ENCODE results near the gene YAP1. TPM values are rescaled to one million over a fixed set of nuclear protein-coding genes. Genes with fewer than 3 reads are reported as not detected.

YAP1 gene
- total RNA-seq, 1 donor from 2014 or later: 98.6 TPM

- no peak for ATAC-seq
- intact Hi-C loops (cut with micrococcal nuclease): loop anchor here (5.0 to 10.0 kb wide), 2 partner anchors 43 to 101 kb away; no protein-coding TSS in a partner anchor
- DNase-seq: no peak
Measured at GRCh38 chr11:102114032-102114431, 3.8 kb downstream of the YAP1 start.

DNA sequence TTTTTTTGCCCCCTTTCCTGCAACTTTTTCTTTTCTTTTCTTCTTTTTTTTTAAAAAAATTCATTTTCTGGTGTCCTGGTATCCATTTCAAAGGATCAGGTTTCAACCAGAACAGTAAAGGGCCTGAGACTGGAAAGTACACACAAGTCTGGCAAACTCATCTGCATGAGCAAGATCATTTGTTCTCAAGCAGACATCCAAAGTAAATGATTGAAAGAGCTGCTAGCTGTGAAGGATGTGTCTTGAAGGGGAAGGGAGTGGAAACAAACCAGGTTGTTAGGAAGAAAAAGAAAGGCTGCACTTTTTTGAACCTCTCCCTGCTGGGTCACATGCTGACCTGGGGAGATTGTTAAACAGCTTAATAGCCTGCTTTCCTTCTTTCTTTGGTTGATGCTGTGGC is 5.3 kb downstream of the YAP1 start:
- DNase-seq (no peak), ATAC-seq (no peak)
- intact Hi-C loops (cut with micrococcal nuclease): loop anchor here (10.0 kb wide), 1 partner anchor 99 kb away; no protein-coding TSS in a partner anchor

GRCh38 chr11:102116453-102117205 is 6.4 kb downstream of the YAP1 start:
- DNase-seq (no peak), ATAC-seq (no peak)
- intact Hi-C loops (cut with micrococcal nuclease): loop anchor here (10.0 kb wide), 1 partner anchor 98 kb away; no protein-coding TSS in a partner anchor

GRCh38 chr11:102117472-102118113 is 7.3 kb downstream of the YAP1 start:
- DNase-seq: no peak
- intact Hi-C loops (cut with micrococcal nuclease): loop anchor here (10.0 kb wide), 1 partner anchor 97 kb away; no protein-coding TSS in a partner anchor
- no peak for ATAC-seq

- intact Hi-C loops (cut with micrococcal nuclease): loop anchor here (10.0 kb wide), 1 partner anchor 96 kb away; no protein-coding TSS in a partner anchor
- ATAC-seq (no peak), DNase-seq (no peak)
Measured at GRCh38 chr11:102118937-102119336, 8.7 kb downstream of the YAP1 start.

DNA sequence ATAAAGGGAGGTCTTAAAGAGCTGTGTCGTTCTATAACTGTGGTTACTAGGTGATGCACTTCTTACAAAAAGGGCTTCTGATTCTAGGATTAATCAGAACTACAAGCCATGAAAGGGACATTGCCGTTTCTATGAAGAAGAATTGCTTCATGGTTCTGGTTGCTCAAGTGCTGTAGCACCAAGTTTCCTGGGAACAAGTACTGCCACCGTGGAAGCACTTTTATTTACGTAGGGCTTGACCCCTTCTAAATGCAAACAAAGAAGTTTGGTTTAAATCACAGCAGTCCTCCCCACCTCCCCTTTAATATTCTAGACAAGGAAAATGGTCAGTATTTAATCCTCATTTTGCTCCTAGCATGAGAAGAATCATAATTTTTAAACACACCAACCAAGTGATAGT is 9.8 kb downstream of the YAP1 start:
- intact Hi-C loops (cut with micrococcal nuclease): loop anchor here (10.0 kb wide), 1 partner anchor 95 kb away; no protein-coding TSS in a partner anchor
- ATAC-seq: no peak

GRCh38 chr11:102120437-102120973 is 10.3 kb downstream of the YAP1 start:
- ATAC-seq (no peak), DNase-seq (no peak)
- intact Hi-C loops (cut with micrococcal nuclease): no loop called here

More for the DNA sequence above, 9.8 kb downstream of the YAP1 start:
- DNase-seq: no peak

DNA sequence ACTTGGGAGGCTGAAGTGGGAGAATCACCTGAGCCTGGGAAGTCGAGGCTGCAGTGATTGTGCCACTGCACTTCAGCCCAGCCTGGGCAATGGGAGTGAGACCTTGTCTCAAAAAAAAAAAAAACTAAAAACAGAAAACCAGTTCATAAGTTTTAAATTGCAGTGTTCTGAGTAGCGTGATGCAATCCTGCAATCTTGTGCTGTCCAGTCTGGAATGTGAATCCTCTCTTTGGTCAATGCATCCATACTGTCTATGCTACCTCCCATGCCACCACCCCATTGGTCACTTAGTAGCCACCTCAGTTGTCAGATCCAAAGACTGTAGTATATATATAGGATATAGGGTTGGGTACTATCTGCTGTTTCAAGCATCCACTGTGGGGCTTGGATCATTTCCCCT is 11.1 kb downstream of the YAP1 start:
- ATAC-seq (no peak), DNase-seq (no peak)
- intact Hi-C loops (cut with micrococcal nuclease): no loop called here

DNA sequence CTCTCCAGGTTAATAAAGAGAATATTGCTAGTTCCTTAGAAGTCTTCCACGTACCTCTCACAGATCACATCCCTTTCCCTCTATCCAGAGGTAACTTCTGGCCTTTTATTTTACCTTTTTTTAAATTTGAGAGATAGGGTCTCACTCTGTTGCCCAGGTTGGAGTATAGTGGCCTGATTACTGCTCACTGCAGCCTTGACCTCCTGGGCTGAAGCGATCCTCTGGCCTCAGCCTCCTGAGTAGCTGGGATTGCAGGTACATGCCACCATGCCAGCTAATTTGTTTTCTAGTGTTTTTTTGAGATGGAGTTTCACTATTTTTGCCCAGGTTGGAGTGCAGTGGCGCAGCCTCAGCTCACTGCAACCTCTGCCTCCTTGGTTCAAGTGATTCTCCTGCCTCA is 24.4 kb downstream of the YAP1 start:
- intact Hi-C loops (cut with micrococcal nuclease): no loop called here
- no peak for ATAC-seq
- DNase-seq: no peak

GRCh38 chr11:102135256-102135655 is 25.0 kb downstream of the YAP1 start:
- intact Hi-C loops (cut with micrococcal nuclease): no loop called here
- no peak for DNase-seq
- peak; percentile 49 for ATAC-seq

- DNase-seq: no peak
- intact Hi-C loops (cut with micrococcal nuclease): no loop called here
- ATAC-seq: no peak
Measured at GRCh38 chr11:102138223-102138622, 28.0 kb downstream of the YAP1 start.

- intact Hi-C loops (cut with micrococcal nuclease): no loop called here
- ATAC-seq: no peak
- no peak for DNase-seq
Measured at GRCh38 chr11:102138670-102139069, 28.4 kb downstream of the YAP1 start.

- ATAC-seq: peak; percentile 70
- intact Hi-C loops (cut with micrococcal nuclease): no loop called here
- no peak for DNase-seq
Measured at GRCh38 chr11:102139081-102139498, 28.8 kb downstream of the YAP1 start.

- DNase-seq: no peak
- intact Hi-C loops (cut with micrococcal nuclease): no loop called here
- peak; percentile 22 for ATAC-seq
Measured at GRCh38 chr11:102142333-102142732, 32.1 kb downstream of the YAP1 start.

DNA sequence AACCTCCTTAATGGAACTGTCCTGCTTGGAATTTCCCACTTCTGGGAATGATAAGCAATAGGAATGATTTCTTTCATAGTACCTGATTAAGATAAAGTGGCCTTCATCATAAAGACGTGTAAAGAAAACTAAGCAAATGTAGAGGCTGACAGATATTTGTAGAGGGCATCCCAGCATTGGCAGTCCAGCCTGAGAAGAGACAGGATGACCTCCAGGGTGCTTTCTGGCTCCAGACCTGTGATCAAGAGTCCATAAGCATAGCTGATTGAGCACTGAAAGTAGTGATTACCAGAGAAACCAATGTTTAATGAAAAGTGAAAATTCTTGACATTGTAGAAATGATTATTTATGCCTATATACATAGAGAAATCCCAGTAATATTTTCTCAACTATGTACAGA is 33.6 kb downstream of the YAP1 start:
- ATAC-seq (peak; percentile 69), DNase-seq (no peak)
- intact Hi-C loops (cut with micrococcal nuclease): no loop called here

- intact Hi-C loops (cut with micrococcal nuclease): no loop called here
- DNase-seq (no peak), ATAC-seq (peak; percentile 75)
Measured at GRCh38 chr11:102144357-102145355, 34.4 kb downstream of the YAP1 start.

GRCh38 chr11:102147015-102147414 is 36.8 kb downstream of the YAP1 start:
- ATAC-seq (no peak), DNase-seq (no peak)
- intact Hi-C loops (cut with micrococcal nuclease): no loop called here

DNA sequence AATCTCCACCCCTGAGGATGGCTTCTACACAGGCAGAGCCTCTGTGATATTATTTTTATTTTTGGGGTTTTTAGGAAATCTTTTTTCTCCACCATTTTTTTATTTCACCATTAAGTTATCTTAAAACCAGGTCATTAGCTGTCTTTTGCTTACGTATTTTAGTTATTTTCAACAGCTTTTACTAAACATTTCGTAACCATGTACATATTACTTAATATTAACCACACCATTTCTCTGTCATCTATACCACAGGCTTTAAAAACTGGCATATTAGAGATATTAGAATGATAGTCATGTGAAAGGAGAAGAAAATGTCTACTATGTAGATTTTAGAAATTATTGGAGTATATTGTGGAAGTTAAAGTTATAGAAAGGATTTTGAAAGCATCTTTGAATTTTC is 37.4 kb downstream of the YAP1 start:
- no peak for ATAC-seq
- intact Hi-C loops (cut with micrococcal nuclease): no loop called here
- DNase-seq: no peak

DNA sequence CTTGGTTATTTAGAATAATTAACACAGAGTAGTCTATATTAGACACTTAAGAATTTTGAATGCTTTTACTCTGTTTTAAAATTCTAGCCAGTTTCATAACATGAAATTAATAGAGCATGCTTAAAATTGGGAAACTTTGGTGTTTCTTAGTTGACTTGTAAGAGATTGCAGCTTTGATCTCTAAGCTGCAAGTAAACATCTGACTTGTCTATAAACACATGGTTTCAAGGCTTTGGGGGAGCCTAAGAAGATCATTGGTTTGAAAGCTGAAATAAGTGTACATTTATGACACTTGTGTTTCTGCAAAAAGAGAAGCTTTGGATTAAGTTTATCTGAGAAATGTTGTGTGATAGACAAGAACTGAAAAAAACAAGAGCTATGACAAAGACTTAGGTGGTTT is 37.8 kb downstream of the YAP1 start:
- DNase-seq (no peak), ATAC-seq (no peak)
- intact Hi-C loops (cut with micrococcal nuclease): no loop called here

Measured in left ventricle myocardium superior (tissue), 1 donor.